LNCAP (cell line): ENCODE measurements around the gene ABCB8.
A peak's percentile ranks its signal among the peaks of the same experiment; 100 is the strongest.

Experiments
- CTCF ChIP-seq: fragments of 450-650 bp; IDR thresholded peaks from 2 replicates; pipeline ENCODE4 v1.5.1; 2017; ENCODE audit warnings: mild to moderate bottlenecking

Gene ABCB8

DNA sequence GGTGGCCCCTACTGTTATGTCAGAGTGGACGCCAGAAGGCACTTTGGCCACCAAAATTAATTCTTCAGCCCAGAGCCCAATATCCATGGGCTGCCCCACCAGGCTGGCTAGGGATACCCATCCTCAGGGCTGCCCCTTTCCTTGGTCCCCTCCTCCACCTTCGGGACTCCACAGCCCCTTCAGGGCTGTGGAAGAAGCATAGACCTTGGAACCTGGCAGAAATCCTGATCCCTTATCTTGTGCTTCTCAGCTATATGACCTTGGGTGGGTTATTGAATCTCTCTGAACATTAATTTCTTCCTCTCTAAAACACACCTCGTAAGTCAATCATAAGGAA lies 55.5 kb downstream of the ABCB8 start:
- TF ChIP-seq CTCF = no peak

DNA sequence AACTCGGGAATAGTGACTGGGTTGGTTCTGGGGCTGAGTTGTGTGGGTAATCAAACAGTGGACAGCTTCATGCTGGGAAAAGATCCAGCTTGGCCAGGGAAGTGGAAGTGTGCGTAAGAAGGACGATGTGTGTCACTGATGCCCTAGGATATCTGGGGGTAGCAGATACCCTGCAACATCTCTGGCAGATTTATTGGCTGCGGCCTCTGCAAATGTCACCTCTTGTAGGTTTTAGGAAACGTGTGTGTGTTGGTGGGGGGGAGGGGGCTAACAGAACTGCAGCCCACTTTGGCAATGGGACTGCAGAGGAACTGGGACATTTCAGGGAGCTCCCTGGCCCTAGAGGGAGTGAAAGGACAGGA lies 57.1 kb downstream of the ABCB8 start:
- no peak for TF ChIP-seq CTCF

GRCh38 chr7:151085691-151086620 lies 57.7 kb downstream of the ABCB8 start, which contains the start of gene AGAP3:
Gene AGAP3 (plus strand): TSS chr7:151086475. CDS start chr7:151086742, 267 bp downstream.
- no peak for TF ChIP-seq CTCF

DNA sequence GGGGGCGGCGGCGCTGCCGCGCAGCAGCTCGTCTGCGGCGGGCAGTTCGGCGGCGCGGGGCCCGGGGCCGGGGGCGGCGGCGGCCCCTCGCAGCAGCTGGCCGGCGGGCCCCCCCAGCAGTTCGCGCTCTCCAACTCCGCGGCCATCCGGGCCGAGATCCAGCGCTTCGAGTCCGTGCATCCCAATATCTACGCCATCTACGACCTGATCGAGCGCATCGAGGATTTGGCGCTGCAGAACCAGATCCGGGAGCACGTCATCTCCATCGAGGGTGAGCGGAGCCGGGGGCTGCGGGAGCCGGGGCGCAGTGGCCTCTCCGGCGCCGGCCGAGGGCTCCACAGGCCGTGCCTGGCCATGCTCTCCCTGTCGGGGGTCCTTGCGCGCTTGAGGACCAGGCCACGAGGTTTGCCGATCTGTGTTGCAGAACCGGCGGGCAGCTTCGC lies 58.6 kb downstream of the ABCB8 start:
- no peak for TF ChIP-seq CTCF

DNA sequence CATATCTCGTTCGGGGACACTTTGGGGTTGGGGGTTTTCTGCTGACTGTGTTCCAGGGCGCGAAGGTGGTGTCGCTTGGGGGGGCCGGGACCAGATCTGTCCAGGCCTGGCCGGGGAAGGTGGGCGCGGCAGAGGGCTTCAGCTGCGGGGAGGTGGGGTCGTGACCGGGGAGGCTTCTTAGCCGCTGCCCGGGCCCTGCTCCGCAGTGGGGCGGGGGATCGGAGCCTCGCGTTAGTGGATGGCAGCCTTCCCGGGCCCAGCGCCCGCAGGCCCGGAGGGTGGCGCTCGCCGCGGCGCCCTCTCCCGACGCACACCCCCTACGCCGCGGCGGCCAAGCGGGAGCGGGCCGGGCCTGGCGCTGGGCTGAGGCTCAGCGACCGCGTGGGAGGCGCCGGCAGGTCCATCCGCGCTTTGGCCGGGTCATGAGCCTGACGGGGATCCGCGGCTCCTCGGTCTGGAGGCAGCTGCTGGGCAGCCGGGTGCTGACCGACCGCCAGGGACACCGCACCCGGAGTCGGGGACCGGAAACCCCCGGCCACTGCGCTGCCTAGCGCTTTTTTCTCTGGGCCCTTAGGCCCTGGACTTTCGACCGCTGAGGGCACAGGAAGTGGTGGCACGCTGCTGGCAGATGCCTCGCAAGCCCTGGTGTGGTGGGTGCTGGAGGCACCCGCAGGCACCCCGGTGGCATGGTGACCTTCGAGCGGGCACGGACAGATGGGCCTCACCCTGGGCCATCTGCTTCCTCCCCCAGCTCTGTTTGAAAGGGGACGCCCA lies 59.2 kb downstream of the ABCB8 start:
- peak; percentile 53 for TF ChIP-seq CTCF

GRCh38 chr7:151088019-151088855 lies 60.0 kb downstream of the ABCB8 start:
- no peak for TF ChIP-seq CTCF
